ENCODE results near the gene MGA. TPM values are rescaled to one million over a fixed set of nuclear protein-coding genes. Genes with fewer than 3 reads are reported as not detected.
A peak's percentile ranks its signal among the peaks of the same experiment; 100 is the strongest.
"Not testable (repeated sequence)": the region's sequence is repeated elsewhere in the genome, so short reads cannot be mapped to it uniquely, and the experiment has no call there.

The MGA gene
- polyA plus RNA-seq, 3 donors = 36.2 to 40.8 (median 39.2) TPM

- no peak for DNase-seq (ENCODE audit: extremely low read depth in 1 of 11, low read depth in 9 of 11, low spot score in 4 of 11)
These were observed 31.3 kb downstream of the MGA start for GRCh38 chr15:41691471-41691870.

DNA sequence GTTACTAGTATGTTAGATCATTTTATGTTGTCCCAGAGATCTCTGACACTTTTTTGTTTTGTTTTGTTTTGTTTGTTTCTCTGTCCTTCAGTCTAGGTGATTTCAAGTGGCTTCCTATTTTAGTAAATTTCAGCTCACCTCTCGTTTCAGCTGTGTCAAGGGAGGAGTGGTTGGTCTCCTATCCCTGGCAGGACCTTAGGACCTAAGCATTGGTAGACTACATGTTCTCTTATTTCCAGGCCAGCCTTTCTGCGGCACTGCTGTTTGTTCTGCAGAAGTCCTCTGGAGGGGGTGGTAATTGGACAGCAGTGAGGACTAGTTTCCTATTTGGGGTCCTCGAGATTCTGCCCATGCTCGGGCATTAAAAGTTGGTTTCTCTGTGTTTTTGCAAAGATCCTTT lies 31.8 kb downstream of the MGA start:
- no peak for DNase-seq (ENCODE audit: extremely low read depth in 1 of 11, low read depth in 9 of 11, low spot score in 4 of 11)

DNA sequence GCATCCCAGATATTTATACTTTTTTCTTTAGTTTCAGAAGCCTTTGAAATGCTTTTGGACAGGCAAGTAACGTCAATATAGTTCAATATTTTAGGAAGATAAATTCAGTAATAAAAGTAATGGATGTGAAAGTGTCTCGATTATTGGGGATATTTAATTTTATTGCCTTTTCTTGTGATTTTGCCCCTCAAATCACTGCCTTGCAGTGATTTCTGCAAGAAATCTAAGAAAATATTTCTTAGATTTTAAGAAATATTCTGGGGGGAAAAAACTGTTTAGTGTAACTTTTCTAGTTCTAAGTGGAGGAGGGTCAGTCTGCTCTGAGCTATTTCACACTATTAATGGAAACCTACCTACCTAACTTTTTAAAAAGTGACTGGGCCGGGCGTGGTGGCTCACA lies 33.6 kb downstream of the MGA start:
- DNase-seq (ENCODE audit: extremely low read depth in 1 of 11, low read depth in 9 of 11, low spot score in 4 of 11) = no peak

- DNase-seq (ENCODE audit: extremely low read depth in 1 of 11, low read depth in 9 of 11, low spot score in 4 of 11) = peak in 6 of 11 donors; percentile 4 to 20 (median 10)
These were observed 35.7 kb downstream of the MGA start for GRCh38 chr15:41695750-41696436.

DNA sequence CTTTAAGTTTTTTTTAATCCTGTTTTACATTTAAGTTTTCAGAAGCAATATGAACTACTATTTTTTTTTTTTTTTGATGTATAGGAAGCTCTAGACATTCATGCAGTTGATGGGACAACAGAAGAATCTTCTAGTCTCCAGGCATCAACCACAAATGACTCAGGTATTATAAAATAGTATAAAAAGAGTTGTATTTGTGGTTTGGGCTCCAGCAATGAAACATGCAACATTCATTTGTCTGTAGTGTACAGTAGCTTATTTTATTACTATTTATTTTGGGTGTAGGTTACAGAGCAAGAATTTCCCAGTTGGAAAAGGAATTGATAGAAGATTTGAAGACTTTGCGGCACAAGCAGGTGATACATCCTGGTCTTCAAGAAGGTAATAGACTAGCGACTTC lies 38.6 kb downstream of the MGA start:
- no peak for DNase-seq (ENCODE audit: extremely low read depth in 1 of 11, low read depth in 9 of 11, low spot score in 4 of 11)

DNA sequence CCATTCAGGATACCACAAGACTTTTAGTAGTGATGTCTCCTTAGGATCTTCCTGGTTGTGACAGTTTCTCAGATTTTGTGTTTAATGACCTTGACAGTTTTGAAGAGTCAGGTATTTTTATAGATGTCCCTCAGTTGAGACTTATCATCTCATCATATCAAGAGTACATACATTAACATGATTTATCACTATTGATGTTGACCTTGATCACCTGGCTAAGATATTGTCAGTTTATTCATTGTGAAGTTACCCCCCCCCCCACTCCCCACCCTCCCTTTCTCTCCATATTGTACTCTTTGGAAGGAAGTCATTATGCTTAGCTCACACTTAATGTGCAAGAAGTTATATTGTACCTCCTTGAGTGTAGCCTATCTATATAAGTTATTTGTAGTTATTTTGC lies 42.9 kb downstream of the MGA start:
- no peak for DNase-seq (ENCODE audit: extremely low read depth in 1 of 11, low read depth in 9 of 11, low spot score in 4 of 11)

DNA sequence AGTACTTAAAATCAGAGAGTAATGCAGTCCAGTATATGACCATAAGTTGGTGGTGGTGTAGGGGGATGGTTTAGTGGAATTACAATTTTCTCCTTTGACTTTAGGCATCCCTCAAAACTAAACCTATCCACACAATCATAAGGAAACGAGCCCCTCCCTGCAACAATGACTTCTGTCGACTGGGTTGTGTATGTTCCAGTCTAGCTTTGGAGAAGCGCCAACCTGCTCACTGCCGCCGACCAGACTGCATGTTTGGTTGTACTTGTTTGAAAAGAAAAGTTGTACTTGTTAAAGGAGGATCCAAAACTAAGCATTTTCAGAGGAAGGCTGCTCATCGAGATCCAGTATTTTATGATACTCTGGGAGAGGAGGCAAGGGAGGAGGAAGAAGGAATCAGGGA lies 52.8 kb downstream of the MGA start:
- peak in 1 of 11 donors; percentile 1 for DNase-seq (ENCODE audit: extremely low read depth in 1 of 11, low read depth in 9 of 11, low spot score in 4 of 11)

DNA sequence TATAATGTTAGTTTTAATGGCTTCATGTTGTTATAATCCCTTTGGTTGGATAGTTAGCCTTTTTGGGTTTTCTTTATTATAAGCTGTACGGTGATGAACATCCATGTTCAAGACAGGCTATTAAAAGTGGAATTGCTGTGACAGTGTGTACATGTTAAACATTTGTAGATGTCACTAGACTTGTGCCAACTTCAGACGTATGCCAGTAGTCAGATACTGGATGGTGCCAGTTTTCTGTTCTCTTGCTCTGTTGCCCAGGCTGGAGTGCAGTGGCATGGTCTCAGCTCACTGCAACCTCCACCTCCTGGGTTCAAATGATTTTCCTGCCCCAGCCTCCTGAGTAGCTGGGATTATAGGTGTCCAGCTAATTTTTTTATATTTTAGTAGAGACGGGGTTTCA lies 54.1 kb downstream of the MGA start:
- no peak for DNase-seq (ENCODE audit: extremely low read depth in 1 of 11, low read depth in 9 of 11, low spot score in 4 of 11)

GRCh38 chr15:41716864-41717263 lies 56.7 kb downstream of the MGA start:
- DNase-seq (ENCODE audit: extremely low read depth in 1 of 11, low read depth in 9 of 11, low spot score in 4 of 11) = no peak

DNA sequence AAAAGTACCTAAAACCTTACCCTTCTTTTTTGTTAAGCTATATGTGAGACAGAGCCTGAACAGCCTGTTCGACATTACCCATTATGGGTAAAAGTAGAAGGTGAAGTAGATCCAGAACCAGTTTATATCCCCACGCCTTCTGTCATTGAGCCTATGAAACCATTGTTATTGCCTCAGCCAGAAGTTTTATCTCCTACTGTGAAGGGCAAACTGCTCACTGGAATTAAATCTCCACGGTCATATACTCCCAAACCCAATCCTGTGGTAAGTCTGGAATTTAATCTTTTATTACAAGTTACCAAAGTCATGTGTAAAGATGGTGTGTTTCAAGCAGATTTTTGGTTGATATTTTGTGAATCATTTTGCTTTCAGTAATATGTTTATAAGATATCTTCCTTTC lies 66.9 kb downstream of the MGA start:
- no peak for DNase-seq (ENCODE audit: extremely low read depth in 1 of 11, low read depth in 9 of 11, low spot score in 4 of 11)

GRCh38 chr15:41728061-41728460 lies 67.9 kb downstream of the MGA start:
- not testable (repeated sequence) for DNase-seq (ENCODE audit: extremely low read depth in 1 of 11, low read depth in 9 of 11, low spot score in 4 of 11)

DNA sequence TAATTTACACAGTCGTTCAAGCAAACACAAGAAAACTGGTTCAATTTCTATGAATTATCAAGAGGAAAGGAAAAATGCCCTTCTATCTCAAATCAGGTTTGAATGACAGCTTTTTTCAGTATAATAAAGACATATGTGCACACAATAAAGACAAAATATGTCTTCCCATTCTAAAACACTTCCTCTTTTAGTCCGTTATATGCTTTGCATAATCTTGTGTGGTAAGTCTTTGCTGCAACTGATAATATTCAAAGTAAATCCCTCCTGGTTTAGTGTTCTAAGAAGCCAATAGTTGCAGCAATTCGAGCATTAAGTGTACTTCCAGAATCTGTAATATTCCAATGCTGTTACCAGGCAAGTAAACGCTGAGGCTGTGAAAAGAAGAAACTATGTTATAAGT lies 70.3 kb downstream of the MGA start:
- DNase-seq (ENCODE audit: extremely low read depth in 1 of 11, low read depth in 9 of 11, low spot score in 4 of 11) = no peak

DNA sequence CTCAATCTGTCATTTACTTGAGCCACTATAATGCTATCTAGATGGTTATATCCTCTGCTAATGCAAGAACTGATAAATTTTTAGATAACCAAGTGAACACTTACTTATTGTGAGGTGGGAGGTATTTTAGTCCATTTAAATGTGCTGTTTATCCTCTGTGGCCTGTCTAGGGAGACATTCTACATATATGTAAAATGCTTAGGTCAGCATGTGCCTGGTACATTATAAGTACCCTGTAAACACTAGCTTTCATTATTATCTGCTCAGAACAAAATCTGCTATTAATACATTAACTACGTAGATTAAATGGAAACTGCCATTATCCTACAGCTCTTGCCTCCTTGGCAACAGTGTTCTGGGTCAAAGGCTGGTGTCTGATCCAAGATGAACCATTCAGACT lies 72.3 kb downstream of the MGA start:
- DNase-seq (ENCODE audit: extremely low read depth in 1 of 11, low read depth in 9 of 11, low spot score in 4 of 11) = no peak

- DNase-seq (ENCODE audit: extremely low read depth in 1 of 11, low read depth in 9 of 11, low spot score in 4 of 11) = no peak
These were observed 73.9 kb downstream of the MGA start for GRCh38 chr15:41734079-41734478.

DNA sequence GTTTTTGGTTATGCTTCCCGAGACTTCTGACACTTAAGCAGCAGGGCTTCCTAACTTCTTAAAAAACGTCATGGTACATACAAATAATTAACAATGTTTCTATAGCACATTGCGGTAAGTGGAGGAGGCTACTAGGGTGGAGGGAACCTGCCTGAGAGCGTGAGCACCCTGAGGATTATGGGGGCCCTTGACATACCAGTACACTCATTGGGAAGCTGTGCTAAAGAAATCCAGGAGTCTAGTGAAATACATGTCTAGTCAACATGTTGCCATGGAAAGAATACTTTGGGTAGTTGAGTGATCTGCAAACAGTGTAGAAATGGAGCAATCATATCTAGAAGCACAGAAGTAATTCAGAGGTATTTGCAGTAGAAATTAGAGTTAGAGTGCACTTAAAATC lies 74.8 kb downstream of the MGA start:
- no peak for DNase-seq (ENCODE audit: extremely low read depth in 1 of 11, low read depth in 9 of 11, low spot score in 4 of 11)

- not testable (repeated sequence) for DNase-seq (ENCODE audit: extremely low read depth in 1 of 11, low read depth in 9 of 11, low spot score in 4 of 11)
These were observed 75.3 kb downstream of the MGA start for GRCh38 chr15:41735492-41735891.

DNA sequence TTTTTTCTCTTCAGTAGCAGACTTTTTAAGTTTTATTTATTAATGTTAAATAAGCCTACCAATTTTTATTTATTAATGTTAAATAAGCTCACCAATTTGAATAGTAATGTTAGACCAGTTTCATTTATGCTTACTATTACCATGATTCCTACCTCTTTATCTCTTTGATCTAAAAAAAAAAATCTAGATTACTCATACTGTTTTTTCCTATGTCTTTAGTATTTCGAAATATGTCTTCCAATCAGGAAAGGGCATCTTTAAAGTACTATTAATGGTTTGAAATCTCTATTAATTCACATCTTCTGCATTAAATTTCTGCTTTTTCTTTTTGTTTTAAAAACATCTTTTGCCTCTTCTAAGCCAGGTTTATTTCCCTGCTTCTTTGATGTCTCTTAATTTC lies 86.6 kb downstream of the MGA start:
- DNase-seq (ENCODE audit: extremely low read depth in 1 of 11, low read depth in 9 of 11, low spot score in 4 of 11) = no peak

DNA sequence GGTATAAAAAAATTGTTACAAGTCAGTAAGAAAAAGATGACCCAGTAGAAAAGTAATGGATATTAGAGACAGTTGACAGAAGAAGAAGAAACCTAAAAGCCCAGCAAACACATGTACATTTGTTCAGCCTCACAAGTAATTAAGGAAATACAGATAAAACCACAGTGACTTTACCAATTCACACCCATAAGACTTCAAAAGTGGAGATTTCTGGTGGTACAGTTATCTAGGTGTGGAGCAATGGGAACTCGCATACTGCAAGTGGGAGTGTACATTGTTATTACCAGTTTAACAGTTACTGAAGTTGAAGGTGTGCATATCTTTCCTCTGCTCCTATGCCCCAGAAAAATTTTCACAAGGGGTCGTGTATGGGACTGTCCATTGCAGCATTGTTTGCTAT lies 96.0 kb downstream of the MGA start:
- DNase-seq (ENCODE audit: extremely low read depth in 1 of 11, low read depth in 9 of 11, low spot score in 4 of 11) = no peak

DNA sequence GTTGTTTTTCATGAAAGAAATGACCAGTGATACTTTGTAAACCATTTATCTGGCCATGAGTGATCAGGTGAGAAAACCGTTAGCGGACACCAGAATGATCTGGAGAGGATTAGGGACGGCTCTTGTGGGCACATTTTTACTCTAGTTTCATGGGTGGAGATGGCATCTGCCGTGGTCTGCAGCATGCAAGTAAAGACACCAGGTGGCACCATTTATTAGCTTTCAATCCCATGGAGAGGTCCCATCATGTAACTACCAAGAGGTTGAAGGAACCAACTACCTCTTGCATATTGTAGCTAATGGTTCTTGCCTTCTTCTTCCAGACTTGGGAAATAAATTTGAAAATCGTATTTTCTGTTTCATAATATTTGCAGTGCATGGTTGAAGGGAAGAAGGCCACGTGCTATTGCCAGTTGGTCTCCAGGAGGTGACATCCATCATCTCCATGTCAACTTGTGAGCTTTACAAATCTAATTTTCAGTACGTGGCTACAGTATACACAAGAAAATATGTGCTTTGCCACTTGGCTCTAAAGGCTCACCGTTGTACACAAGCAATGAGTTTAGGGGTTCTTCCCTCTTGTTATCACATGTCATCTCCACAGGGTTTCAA lies 112.6 kb downstream of the MGA start:
- peak in 7 of 11 donors; percentile 39 to 61 (median 50) for DNase-seq (ENCODE audit: extremely low read depth in 1 of 11, low read depth in 9 of 11, low spot score in 4 of 11)

GRCh38 chr15:41773332-41773728 lies 113.1 kb downstream of the MGA start:
- DNase-seq (ENCODE audit: extremely low read depth in 1 of 11, low read depth in 9 of 11, low spot score in 4 of 11) = no peak

GRCh38 chr15:41773729-41774061 lies 113.5 kb downstream of the MGA start:
- DNase-seq (ENCODE audit: extremely low read depth in 1 of 11, low read depth in 9 of 11, low spot score in 4 of 11) = no peak
